ENCODE measurements around the gene MEDAG.
A peak's percentile ranks its signal among the peaks of the same experiment; 100 is the strongest.

The MEDAG gene

GRCh38 chr13:30864433-30865122 lies 41.5 kb upstream of the MEDAG start:
- no peak overlapping the region for H3K4me3 ChIP-seq (replicated peaks; ENCODE audit: insufficient read depth, low read length)

GRCh38 chr13:30865123-30866049 lies 40.7 kb upstream of the MEDAG start:
- TF ChIP-seq SPI1 (IDR thresholded peaks at IDR 0.05; ENCODE audit: borderline replicate concordance, low read depth) (peak; percentile 31; the same call in 1 of the 2 replicates), CTCF (IDR thresholded peaks at IDR 0.05; ENCODE audit: insufficient read depth, low read length) (peak; percentile 72), GABPA (IDR thresholded peaks at IDR 0.05; ENCODE audit: low read depth) (no peak), REST (IDR thresholded peaks at IDR 0.05; ENCODE audit: insufficient replicate concordance, low read depth) (no peak), POLR2AphosphoS5 (IDR thresholded peaks at IDR 0.05; ENCODE audit: low read depth) (no peak)
- H3K27me3 ChIP-seq (ENCODE audit: insufficient read depth, poor library complexity, severe bottlenecking), result no peaks in the 10 kb centered on the region
- H3K27ac ChIP-seq (replicated peaks), result no peak overlapping the region
- peak; percentile 45 to 71 for DNase-seq (ENCODE audit: low read depth in 1 of 2, low spot score in 1 of 2)
- H3K4me3 ChIP-seq (replicated peaks; ENCODE audit: insufficient read depth, low read length), result no peak overlapping the region

More at GRCh38 chr13:30864433-30865122, 41.5 kb upstream of the MEDAG start:
- Histone ChIP-seq H3K27me3 (ENCODE audit: insufficient read depth, poor library complexity, severe bottlenecking) (no peaks in the 10 kb centered on the region), H3K27ac (replicated peaks) (no peak overlapping the region)
- DNase-seq (ENCODE audit: low read depth in 1 of 2, low spot score in 1 of 2), result no peak
- TF ChIP-seq REST (IDR thresholded peaks at IDR 0.05; ENCODE audit: insufficient replicate concordance, low read depth) (no peak), GABPA (IDR thresholded peaks at IDR 0.05; ENCODE audit: low read depth) (no peak), POLR2AphosphoS5 (IDR thresholded peaks at IDR 0.05; ENCODE audit: low read depth) (no peak), SPI1 (IDR thresholded peaks at IDR 0.05; ENCODE audit: borderline replicate concordance, low read depth) (no peak)

- TF ChIP-seq POLR2AphosphoS5 (IDR thresholded peaks at IDR 0.05; ENCODE audit: low read depth) (no peak), REST (IDR thresholded peaks at IDR 0.05; ENCODE audit: insufficient replicate concordance, low read depth) (no peak), CTCF (IDR thresholded peaks at IDR 0.05; ENCODE audit: insufficient read depth, low read length) (no peak), SPI1 (IDR thresholded peaks at IDR 0.05; ENCODE audit: borderline replicate concordance, low read depth) (no peak), GABPA (IDR thresholded peaks at IDR 0.05; ENCODE audit: low read depth) (no peak)
- no peak overlapping the region for H3K4me3 ChIP-seq (replicated peaks; ENCODE audit: insufficient read depth, low read length)
- DNase-seq (ENCODE audit: low read depth in 1 of 2, low spot score in 1 of 2), result no peak
- H3K27me3 ChIP-seq (ENCODE audit: insufficient read depth, poor library complexity, severe bottlenecking), result no peaks in the 10 kb centered on the region
- no peak overlapping the region for H3K27ac ChIP-seq (replicated peaks)
Measured at GRCh38 chr13:30866677-30867076, 39.4 kb upstream of the MEDAG start.

Measured in HL-60 (cell line).